SW480 (cell line): ENCODE results near the gene UBL7.
"Not testable (repeated sequence)": the region's sequence is repeated elsewhere in the genome, so short reads cannot be mapped to it uniquely, and the experiment has no call there.

Experiments used
- DNase-seq: peaks from one replicate; pipeline ENCODE4 v3.0.0-alpha.2; 2016; ENCODE audit warnings: low spot score

UBL7 gene

GRCh38 chr15:74463634-74464033 is 2.7 kb upstream of the UBL7 start:
- DNase-seq = no peak

GRCh38 chr15:74461847-74462511 is 1.0 kb upstream of the UBL7 start:
- peak; percentile 26 for DNase-seq

GRCh38 chr15:74460298-74460697 is 662 bp downstream of the UBL7 start:
- no peak for DNase-seq

GRCh38 chr15:74459798-74460197 is 1.2 kb downstream of the UBL7 start:
- DNase-seq = not testable (repeated sequence)

GRCh38 chr15:74458473-74458872 is 2.5 kb downstream of the UBL7 start:
- no peak for DNase-seq

- DNase-seq = not testable (repeated sequence)
These were observed 3.9 kb downstream of the UBL7 start for GRCh38 chr15:74457036-74457435.

- DNase-seq = no peak
These were observed 6.0 kb downstream of the UBL7 start for GRCh38 chr15:74454764-74455500.

GRCh38 chr15:74453925-74454763 is 6.8 kb downstream of the UBL7 start:
- DNase-seq = no peak

- no peak for DNase-seq
These were observed 8.8 kb downstream of the UBL7 start for GRCh38 chr15:74451861-74452835.

- no peak for DNase-seq
These were observed 9.6 kb downstream of the UBL7 start for GRCh38 chr15:74451322-74451721.

GRCh38 chr15:74449643-74450205 is 11.2 kb downstream of the UBL7 start:
- no peak for DNase-seq

GRCh38 chr15:74449095-74449494 is 11.9 kb downstream of the UBL7 start:
- no peak for DNase-seq

- no peak for DNase-seq
These were observed 14.9 kb downstream of the UBL7 start for GRCh38 chr15:74445816-74446763.

GRCh38 chr15:74444106-74445062 is 16.6 kb downstream of the UBL7 start:
- no peak for DNase-seq

- no peak for DNase-seq
These were observed 17.7 kb downstream of the UBL7 start for GRCh38 chr15:74443100-74443909.

GRCh38 chr15:74442604-74443003 is 18.4 kb downstream of the UBL7 start:
- no peak for DNase-seq

GRCh38 chr15:74442063-74442462 is 18.9 kb downstream of the UBL7 start:
- no peak for DNase-seq
